HG02642 (cell line): ENCODE data around the gene PEX12.
"Not testable (repeated sequence)": the region's sequence is repeated elsewhere in the genome, so short reads cannot be mapped to it uniquely, and the experiment has no call there.

ENCODE experiments used
- ATAC-seq: cut with Tn5 transposase; IDR thresholded peaks from one replicate; pipeline ENCODE4 v1.9.1; 2021; ENCODE audit warnings: mild to moderate bottlenecking; ENCODE audit not compliant: unreplicated experiment, poor library complexity

The PEX12 gene

GRCh38 chr17:35578197-35578928 is at the start of gene PEX12:
Gene PEX12 (minus strand): TSS chr17:35578571. CDS start chr17:35578021, 550 bp downstream.
- peak; percentile 89 for ATAC-seq

GRCh38 chr17:35627417-35627816 is 49.0 kb upstream of the PEX12 start:
- ATAC-seq, result no peak

GRCh38 chr17:35621768-35622167 is 43.4 kb upstream of the PEX12 start:
- ATAC-seq, result no peak

- ATAC-seq, result no peak
Measured at GRCh38 chr17:35618628-35619027, 40.3 kb upstream of the PEX12 start.

- ATAC-seq, result no peak
Measured at GRCh38 chr17:35617505-35617904, 39.1 kb upstream of the PEX12 start.

GRCh38 chr17:35616536-35616935 is 38.2 kb upstream of the PEX12 start:
- no peak for ATAC-seq

- ATAC-seq, result no peak
Measured at GRCh38 chr17:35614810-35615209, 36.4 kb upstream of the PEX12 start.

GRCh38 chr17:35612924-35613521 is 34.7 kb upstream of the PEX12 start:
- no peak for ATAC-seq

- not testable (repeated sequence) for ATAC-seq
Measured at GRCh38 chr17:35610746-35611145, 32.4 kb upstream of the PEX12 start.

- ATAC-seq, result no peak
Measured at GRCh38 chr17:35609831-35610230, 31.5 kb upstream of the PEX12 start.

- no peak for ATAC-seq
Measured at GRCh38 chr17:35607239-35607847, 29.0 kb upstream of the PEX12 start.

- no peak for ATAC-seq
Measured at GRCh38 chr17:35605678-35606077, 27.3 kb upstream of the PEX12 start.

GRCh38 chr17:35603674-35604073 is 25.3 kb upstream of the PEX12 start:
- ATAC-seq, result no peak

- no peak for ATAC-seq
Measured at GRCh38 chr17:35597604-35598003, 19.2 kb upstream of the PEX12 start.

- ATAC-seq, result no peak
Measured at GRCh38 chr17:35596530-35597233, 18.3 kb upstream of the PEX12 start.

- ATAC-seq, result no peak
Measured at GRCh38 chr17:35596072-35596471, 17.7 kb upstream of the PEX12 start.

GRCh38 chr17:35588196-35588920 is 10.0 kb upstream of the PEX12 start:
- ATAC-seq, result no peak

- peak; percentile 91 for ATAC-seq
Measured at GRCh38 chr17:35587074-35587961, 8.9 kb upstream of the PEX12 start, which contains the start of gene AP2B1. Gene AP2B1 (plus strand): TSS chr17:35587322. CDS start chr17:35594031, 6,709 bp downstream.

- ATAC-seq, result peak; percentile 16
Measured at GRCh38 chr17:35586569-35587073, 8.2 kb upstream of the PEX12 start.
